Breast epithelium (tissue), 4 donors: ENCODE measurements around the gene ARID1B. TPM values are rescaled to one million over a fixed set of nuclear protein-coding genes. Genes with fewer than 3 reads are reported as not detected.

Experiments used
- DNase-seq, 2 donors: peaks; one replicate each; pipeline ENCODE4 v3.0.0-alpha.2; 2019; ENCODE audit warnings: low spot score in 2 of 2
- H3K27ac ChIP-seq, 2 donors: fragments of 200-600 bp; sonication (generic) in 1 of 2; one replicate each; pipeline ENCODE4 v1.5.1; 2016 to 2019; ENCODE audit warnings: mild to moderate bottlenecking in 1 of 2
- H3K27me3 ChIP-seq, 2 donors: fragments of 200-600 bp; sonication (generic) in 1 of 2; one replicate each; pipeline versions ENCODE4 v1.5.1 to v1.6.0; 2017 to 2019; ENCODE audit warnings: control low read depth in 1 of 2, mild to moderate bottlenecking in 1 of 2
- H3K36me3 ChIP-seq: fragments of 200-600 bp; one replicate; pipeline ENCODE4 v1.5.1; 2019
- H3K4me1 ChIP-seq, 2 donors: fragments of 200-600 bp; sonication (generic); one replicate each; pipeline ENCODE4 v1.5.1; 2016 to 2019; ENCODE audit warnings: control low read depth in 1 of 2
- H3K4me3 ChIP-seq, 3 donors: fragments of 200-600 bp; sonication (generic); 1 replicate in 2 of 3; 2 replicates in 1 of 3; pipeline ENCODE4 v1.5.1; 2016 to 2019; ENCODE audit warnings: mild to moderate bottlenecking in 3 of 3, moderate library complexity in 2 of 3
- H3K9me3 ChIP-seq, 2 donors: fragments of 200-600 bp; sonication (generic) in 1 of 2; one replicate each; pipeline ENCODE4 v1.5.1; 2016 to 2019; ENCODE audit warnings: control low read depth in 1 of 2
- POLR2A ChIP-seq: fragments of 450-650 bp; IDR thresholded peaks from one replicate; pipeline ENCODE4 v1.6.1; 2016; ENCODE audit warnings: antibody characterized with exemption, mild to moderate bottlenecking, moderate library complexity
- POLR2AphosphoS5 ChIP-seq, 3 donors: sonication (generic); formaldehyde crosslinking; IDR thresholded peaks; one replicate each; pipeline ENCODE4 v1.6.1; 2017; ENCODE audit warnings: antibody characterized with exemption in 3 of 3
- intact Hi-C: fragments of 100-400 bp; cut with DNase I; formaldehyde crosslinking; loops from one replicate; pipeline ENCODE4 v1.15.1; 2023; ENCODE audit warnings: low total_unique reads
- total RNA-seq, 3 donors: library from RNA; depleted of rRNA; stranded (reverse); fragments of >200 nt; gene quantifications; one replicate each; pipeline ENCODE4 v1.1.0, GENCODE V29; 2016
- TF ChIP-seq, protein P1 (sequence below), 3 donors: fragments of 450-650 bp; IDR thresholded peaks; one replicate each; pipeline ENCODE4 v1.5.1; 2016 to 2017; ENCODE audit warnings: antibody characterized with exemption in 3 of 3, mild to moderate bottlenecking in 3 of 3, moderate library complexity in 3 of 3

ARID1B gene
- total RNA-seq, 3 donors from 2014 or later: 99.9 to 205 (median 131) TPM

- TF ChIP-seq, protein P1, sequence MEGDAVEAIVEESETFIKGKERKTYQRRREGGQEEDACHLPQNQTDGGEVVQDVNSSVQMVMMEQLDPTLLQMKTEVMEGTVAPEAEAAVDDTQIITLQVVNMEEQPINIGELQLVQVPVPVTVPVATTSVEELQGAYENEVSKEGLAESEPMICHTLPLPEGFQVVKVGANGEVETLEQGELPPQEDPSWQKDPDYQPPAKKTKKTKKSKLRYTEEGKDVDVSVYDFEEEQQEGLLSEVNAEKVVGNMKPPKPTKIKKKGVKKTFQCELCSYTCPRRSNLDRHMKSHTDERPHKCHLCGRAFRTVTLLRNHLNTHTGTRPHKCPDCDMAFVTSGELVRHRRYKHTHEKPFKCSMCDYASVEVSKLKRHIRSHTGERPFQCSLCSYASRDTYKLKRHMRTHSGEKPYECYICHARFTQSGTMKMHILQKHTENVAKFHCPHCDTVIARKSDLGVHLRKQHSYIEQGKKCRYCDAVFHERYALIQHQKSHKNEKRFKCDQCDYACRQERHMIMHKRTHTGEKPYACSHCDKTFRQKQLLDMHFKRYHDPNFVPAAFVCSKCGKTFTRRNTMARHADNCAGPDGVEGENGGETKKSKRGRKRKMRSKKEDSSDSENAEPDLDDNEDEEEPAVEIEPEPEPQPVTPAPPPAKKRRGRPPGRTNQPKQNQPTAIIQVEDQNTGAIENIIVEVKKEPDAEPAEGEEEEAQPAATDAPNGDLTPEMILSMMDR (IDR thresholded peaks at IDR 0.05): no peak
- TF ChIP-seq POLR2AphosphoS5 (IDR thresholded peaks at IDR 0.05) (no peak), POLR2A (no peak)
- no peaks in the 10 kb centered on the region for H3K36me3 ChIP-seq
Measured at GRCh38 chr6:156773935-156774852, 3.0 kb upstream of the ARID1B start.

GRCh38 chr6:156774863-156775405, 2.2 kb upstream of the ARID1B start:
- Histone ChIP-seq H3K4me3 (peak overlapping the region in 2 of 3 donors; percentile 4 to 23), H3K4me1 (peaks cover 0 to 5% of the 10 kb centered on the region in 2 donors), H3K36me3 (no peaks in the 10 kb centered on the region), H3K27me3 (no peaks in the 10 kb centered on the region), H3K27ac (peak overlapping the region; percentile 82 to 98), H3K9me3 (no peaks in the 10 kb centered on the region)
- DNase-seq: no peak
- TF ChIP-seq, protein P1 (IDR thresholded peaks at IDR 0.05): peak in 1 of 3 donors; percentile 17
- no peak for TF ChIP-seq POLR2AphosphoS5 (IDR thresholded peaks at IDR 0.05)
- TF ChIP-seq POLR2A: no peak
- intact Hi-C loops: loop anchor here (5.0 to 10.0 kb wide), 3 partner anchors 53 to 250 kb away; no protein-coding TSS in a partner anchor

More at GRCh38 chr6:156773935-156774852, 3.0 kb upstream of the ARID1B start:
- Histone ChIP-seq H3K4me1 (peaks cover 0 to 5% of the 10 kb centered on the region in 2 donors), H3K27ac (peak overlapping the region; percentile 82 to 98), H3K4me3 (peak overlapping the region in 2 of 3 donors; percentile 4 to 23), H3K27me3 (no peaks in the 10 kb centered on the region), H3K9me3 (no peaks in the 10 kb centered on the region)
- intact Hi-C loops: loop anchor here (10.0 kb wide), 1 partner anchor 251 kb away; no protein-coding TSS in a partner anchor
- DNase-seq: no peak

DNA sequence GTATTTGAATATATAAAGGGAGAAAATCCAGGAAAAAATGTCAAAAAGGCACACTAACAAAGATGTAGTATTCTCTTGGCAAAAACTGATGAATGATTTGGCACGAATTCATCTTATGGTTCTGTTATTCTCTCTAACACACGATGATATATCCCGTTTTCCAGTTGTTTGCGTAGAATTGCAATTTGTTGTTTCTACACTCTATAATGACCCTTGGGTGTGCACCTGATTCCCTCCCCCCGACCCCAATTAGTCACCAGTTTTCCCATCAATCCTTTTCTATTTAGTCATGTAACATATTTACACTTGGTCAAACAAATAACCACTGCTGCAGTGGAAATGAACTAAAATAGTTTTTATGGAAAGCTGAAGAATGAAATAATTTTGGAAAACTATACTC, 1.5 kb upstream of the ARID1B start:
- DNase-seq: no peak
- intact Hi-C loops: loop anchor here (5.0 to 10.0 kb wide), 3 partner anchors 53 to 249 kb away; no protein-coding TSS in a partner anchor
- Histone ChIP-seq H3K4me3 (peak overlapping the region in 1 of 3 donors; percentile 97), H3K27me3 (no peaks in the 10 kb centered on the region), H3K9me3 (no peaks in the 10 kb centered on the region), H3K27ac (peak overlapping the region; percentile 65 to 98), H3K36me3 (no peaks in the 10 kb centered on the region), H3K4me1 (peaks cover 0 to 5% of the 10 kb centered on the region in 2 donors)
- TF ChIP-seq, protein P1 (IDR thresholded peaks at IDR 0.05): no peak
- TF ChIP-seq POLR2AphosphoS5 (IDR thresholded peaks at IDR 0.05) (no peak), POLR2A (no peak)

GRCh38 chr6:156776470-156776839, 723 bp upstream of the ARID1B start:
- peak overlapping the region; percentile 84 to 97 (median 87) for H3K4me3 ChIP-seq
- no peaks in the 10 kb centered on the region for H3K27me3 ChIP-seq
- no peaks in the 10 kb centered on the region for H3K36me3 ChIP-seq
- peaks cover 0 to 5% of the 10 kb centered on the region in 2 donors for H3K4me1 ChIP-seq
- no peaks in the 10 kb centered on the region for H3K9me3 ChIP-seq
- intact Hi-C loops: loop anchor here (5.0 to 10.0 kb wide), 3 partner anchors 54 to 248 kb away; no protein-coding TSS in a partner anchor
- TF ChIP-seq POLR2AphosphoS5 (IDR thresholded peaks at IDR 0.05): peak in 1 of 3 donors; percentile 23
- TF ChIP-seq, protein P1 (IDR thresholded peaks at IDR 0.05): no peak
- H3K27ac ChIP-seq: peak overlapping the region; percentile 98 to 100
- no peak for DNase-seq
